ENCODE measurements around the gene EWSR1.

Gene EWSR1

DNA sequence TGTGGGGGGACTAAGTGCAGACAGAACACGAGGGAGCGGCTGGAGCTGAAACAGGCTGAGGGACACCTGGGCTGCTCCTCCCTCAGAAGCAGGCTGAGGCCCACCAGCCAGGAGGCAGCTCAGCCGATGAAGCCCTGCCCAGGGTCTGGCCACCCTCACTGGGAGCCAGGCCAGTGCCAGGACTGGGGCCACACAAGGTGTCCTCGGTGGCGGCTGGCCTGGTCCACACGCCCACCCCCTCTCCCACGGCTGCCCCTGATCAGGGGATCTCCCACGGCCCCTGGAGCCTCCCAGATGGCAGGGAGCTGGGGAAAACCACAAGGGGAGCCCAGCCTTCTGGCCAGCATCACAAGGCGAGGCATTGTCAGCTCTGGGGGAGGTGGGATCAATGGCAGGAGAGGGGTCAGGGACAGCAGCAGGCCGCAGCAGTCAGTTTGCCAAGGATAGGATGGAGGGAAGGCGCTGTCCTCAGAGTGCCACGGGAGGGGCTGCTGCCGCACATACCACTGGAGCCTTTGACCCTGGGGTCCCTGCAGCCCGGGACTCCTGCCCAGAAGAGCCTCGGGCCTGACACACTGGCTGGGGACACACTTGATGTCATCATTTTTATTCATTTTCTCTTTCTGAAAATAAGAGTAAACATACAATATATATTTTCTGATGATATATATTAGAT, 59.2 kb downstream of the EWSR1 start:
- no peak for DNase-seq (ENCODE audit: low read depth)
- TF ChIP-seq, protein P1, sequence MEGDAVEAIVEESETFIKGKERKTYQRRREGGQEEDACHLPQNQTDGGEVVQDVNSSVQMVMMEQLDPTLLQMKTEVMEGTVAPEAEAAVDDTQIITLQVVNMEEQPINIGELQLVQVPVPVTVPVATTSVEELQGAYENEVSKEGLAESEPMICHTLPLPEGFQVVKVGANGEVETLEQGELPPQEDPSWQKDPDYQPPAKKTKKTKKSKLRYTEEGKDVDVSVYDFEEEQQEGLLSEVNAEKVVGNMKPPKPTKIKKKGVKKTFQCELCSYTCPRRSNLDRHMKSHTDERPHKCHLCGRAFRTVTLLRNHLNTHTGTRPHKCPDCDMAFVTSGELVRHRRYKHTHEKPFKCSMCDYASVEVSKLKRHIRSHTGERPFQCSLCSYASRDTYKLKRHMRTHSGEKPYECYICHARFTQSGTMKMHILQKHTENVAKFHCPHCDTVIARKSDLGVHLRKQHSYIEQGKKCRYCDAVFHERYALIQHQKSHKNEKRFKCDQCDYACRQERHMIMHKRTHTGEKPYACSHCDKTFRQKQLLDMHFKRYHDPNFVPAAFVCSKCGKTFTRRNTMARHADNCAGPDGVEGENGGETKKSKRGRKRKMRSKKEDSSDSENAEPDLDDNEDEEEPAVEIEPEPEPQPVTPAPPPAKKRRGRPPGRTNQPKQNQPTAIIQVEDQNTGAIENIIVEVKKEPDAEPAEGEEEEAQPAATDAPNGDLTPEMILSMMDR (IDR thresholded peaks at IDR 0.05; ENCODE audit: control insufficient read depth, insufficient read depth, low read depth, low read length, missing control alignments) = no peak
- no peak overlapping the region for H3K4me3 ChIP-seq (ENCODE audit: control insufficient read depth, low read depth, low read length)

DNA sequence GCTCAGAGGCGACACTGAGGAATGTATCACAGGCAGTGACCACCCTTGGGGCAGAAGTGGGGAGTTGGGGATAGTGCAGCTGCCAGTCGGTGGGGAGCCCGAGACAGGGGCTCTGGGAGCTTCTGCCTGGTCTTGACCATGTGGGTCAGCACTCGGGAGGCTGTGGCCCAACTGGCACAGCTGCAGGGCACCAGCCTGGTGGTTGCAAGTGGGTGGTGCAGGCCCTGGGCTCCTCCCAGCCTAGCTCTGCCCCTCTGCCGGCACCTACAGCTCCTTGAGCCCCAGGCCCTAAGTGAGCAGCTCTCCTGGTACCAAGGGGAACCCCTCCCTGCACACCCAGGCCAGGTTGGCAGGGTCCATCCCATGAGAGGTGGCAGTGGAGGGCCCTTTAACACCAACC, 60.0 kb downstream of the EWSR1 start:
- H3K4me3 ChIP-seq (ENCODE audit: control insufficient read depth, low read depth, low read length) = no peak overlapping the region
- DNase-seq (ENCODE audit: low read depth) = no peak
- TF ChIP-seq, protein P1 (IDR thresholded peaks at IDR 0.05; ENCODE audit: control insufficient read depth, insufficient read depth, low read depth, low read length, missing control alignments) = no peak

DNA sequence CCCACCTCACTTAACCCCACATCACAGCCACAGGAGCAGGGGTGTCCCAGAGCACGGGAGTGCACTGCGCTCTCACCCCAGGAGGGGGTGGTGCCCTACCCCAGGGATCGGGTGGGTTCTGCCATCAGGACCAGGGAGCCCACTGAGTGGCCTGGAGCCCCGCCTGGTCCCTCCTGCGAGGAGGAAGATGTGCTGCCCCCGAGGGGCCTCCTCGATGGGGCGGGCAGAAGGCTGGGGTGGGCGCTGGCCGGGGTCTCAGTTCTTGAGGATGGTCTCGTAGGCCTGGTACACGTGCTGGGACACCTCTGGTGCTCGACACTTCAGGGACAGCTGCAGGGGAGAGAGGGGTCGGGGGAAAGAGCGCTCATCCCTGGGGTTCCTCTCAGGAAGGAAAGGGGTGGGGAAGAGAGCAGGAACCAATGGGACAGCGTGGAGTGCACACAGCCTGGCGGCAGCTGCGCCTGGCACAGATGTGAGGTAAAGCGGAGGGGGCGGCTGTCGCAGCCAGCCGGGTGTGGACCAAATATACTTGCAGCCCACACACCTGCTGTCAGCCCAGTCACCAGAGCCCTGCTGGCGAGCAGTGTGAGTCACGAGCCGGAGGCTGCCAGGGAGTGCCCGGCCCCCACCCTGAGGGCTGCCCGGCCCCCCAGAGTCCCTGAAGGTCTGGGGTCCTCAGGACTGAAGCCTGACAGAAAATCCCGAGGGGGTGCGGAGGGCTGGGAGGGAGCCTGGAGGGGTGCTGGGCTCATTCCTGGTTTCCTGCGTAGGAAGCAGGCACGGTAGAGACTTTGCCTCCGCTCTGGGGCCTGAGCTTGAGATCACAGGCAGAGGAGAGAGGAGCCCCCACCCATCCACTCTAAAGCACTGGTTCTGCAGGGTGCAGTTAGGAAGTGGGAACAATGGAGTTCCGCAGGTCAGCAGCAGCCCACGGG, 60.8 kb downstream of the EWSR1 start:
- H3K4me3 ChIP-seq (ENCODE audit: control insufficient read depth, low read depth, low read length) = no peak overlapping the region
- no peak for DNase-seq (ENCODE audit: low read depth)
- TF ChIP-seq, protein P1 (IDR thresholded peaks at IDR 0.05; ENCODE audit: control insufficient read depth, insufficient read depth, low read depth, low read length, missing control alignments) = no peak

DNA sequence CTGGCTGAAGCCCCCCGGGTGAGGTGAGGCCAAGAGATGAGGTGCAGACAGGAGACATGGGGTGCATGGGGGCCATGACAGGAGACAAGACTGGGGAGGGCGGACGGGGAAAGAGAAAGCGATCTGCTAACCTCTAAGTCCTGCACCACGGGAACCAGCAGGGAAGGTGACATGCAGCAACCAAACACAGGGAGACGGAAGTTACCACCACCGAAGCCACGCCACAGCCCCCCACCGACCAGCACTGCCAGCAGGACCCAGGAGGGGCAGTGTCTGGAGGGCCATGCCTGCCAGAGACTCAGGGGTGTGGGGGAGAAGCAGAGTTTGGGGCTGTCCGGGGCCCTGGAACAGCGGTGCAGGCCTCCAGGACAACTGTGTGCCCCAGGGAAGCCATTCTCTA, 61.5 kb downstream of the EWSR1 start:
- no peak for DNase-seq (ENCODE audit: low read depth)
- TF ChIP-seq, protein P1 (IDR thresholded peaks at IDR 0.05; ENCODE audit: control insufficient read depth, insufficient read depth, low read depth, low read length, missing control alignments) = no peak

DNA sequence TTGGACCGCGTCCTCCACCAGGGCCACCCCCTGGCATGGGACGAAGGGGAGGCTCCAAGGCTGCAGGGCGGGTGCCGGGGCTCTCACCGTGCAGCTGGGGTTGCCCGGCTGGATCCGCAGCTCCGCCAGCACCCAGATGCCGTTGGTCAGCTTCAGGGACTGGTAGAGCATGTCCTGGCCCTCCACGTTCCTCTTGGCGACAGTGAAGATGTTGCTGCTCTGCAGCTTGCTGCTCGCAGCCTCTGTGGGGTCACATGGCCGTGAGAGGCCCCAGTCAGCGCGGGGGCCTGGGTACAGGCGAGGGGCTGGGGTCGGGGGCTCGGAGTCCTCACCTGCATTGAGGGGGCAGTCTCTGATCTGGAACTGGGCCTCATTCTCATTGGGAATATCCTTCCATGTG, 62.2 kb downstream of the EWSR1 start:
- DNase-seq (ENCODE audit: low read depth) = no peak
- TF ChIP-seq, protein P1 (IDR thresholded peaks at IDR 0.05; ENCODE audit: control insufficient read depth, insufficient read depth, low read depth, low read length, missing control alignments) = no peak
- H3K4me3 ChIP-seq (ENCODE audit: control insufficient read depth, low read depth, low read length) = no peak overlapping the region

More for the DNA sequence above, 61.5 kb downstream of the EWSR1 start:
- H3K4me3 ChIP-seq (ENCODE audit: control insufficient read depth, low read depth, low read length) = no peak overlapping the region

DNA sequence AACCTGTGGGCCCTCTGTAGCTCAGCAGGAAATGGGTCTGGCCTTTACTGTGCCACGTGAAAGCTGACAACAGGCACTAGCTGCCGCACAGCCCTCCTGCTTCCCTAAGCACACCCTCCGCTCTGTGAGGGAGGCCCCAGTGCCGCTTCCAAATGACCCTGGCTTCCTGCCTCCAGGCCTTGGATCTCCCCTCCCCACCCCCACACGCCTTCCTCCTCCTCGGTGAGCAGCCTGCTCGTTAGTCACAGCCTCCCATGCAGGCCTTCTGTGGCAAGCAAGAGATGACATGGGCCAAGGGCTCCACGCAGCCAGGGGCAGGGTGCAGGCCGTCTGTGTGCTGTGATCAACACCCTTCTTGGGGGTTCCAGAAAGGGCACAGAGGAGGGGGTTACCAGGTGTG, 62.7 kb downstream of the EWSR1 start:
- DNase-seq (ENCODE audit: low read depth) = no peak
- no peak overlapping the region for H3K4me3 ChIP-seq (ENCODE audit: control insufficient read depth, low read depth, low read length)
- TF ChIP-seq, protein P1 (IDR thresholded peaks at IDR 0.05; ENCODE audit: control insufficient read depth, insufficient read depth, low read depth, low read length, missing control alignments) = no peak
